COLO668 (cell line): Measurements from ENCODE around the gene ADORA3.

ENCODE experiments used
- DNase-seq: peaks from one replicate; lab custom pipeline; 2025; ENCODE audit not compliant: unreplicated experiment; lab: John Stamatoyannopoulos, UW

Gene ADORA3

GRCh38 chr1:111476214-111476613 is 27.2 kb downstream of the ADORA3 start:
- no peak for DNase-seq

DNA sequence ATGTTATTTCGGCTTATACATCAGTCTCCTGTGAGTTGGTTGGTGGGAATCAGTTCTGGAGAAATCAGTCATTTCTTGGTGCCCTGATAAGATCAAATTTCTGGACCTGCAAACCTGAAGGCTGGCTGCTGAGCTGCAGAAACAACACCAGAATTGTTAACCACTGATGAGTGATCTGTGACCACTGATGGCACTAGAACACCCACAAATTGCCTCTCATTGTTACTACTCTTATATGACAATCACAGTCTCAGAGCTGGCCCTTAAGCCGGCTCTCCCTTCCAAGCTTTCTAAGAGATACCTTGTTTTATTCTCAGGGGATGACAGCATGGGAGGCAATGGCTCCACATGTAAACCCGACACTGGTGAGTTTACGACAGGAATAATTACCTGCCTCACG is 27.7 kb downstream of the ADORA3 start:
- DNase-seq, result no peak

- DNase-seq, result no peak
These were observed 28.9 kb downstream of the ADORA3 start for GRCh38 chr1:111474521-111474920.

- DNase-seq, result no peak
These were observed 29.3 kb downstream of the ADORA3 start for GRCh38 chr1:111474106-111474505.

GRCh38 chr1:111471538-111471937 is 31.9 kb downstream of the ADORA3 start:
- DNase-seq, result no peak

DNA sequence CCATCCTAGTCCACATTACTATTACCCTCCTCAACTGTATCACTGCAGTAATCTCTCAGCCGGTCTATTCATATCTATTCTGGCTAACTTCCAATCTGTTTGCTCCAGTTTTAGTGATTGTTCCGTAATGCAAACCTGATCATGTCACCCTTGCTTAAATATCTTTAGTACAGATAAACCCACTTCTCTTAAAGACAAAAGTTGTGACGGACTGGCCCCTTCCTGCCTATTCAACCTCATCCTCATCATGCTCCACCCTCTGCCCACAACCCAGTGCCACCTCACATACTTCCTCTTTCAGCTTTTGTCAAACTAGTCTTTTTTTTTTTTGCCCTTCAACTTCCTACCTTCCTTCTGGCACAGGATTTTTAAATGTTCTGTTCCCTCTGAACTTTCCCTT is 32.4 kb downstream of the ADORA3 start:
- DNase-seq, result no peak

GRCh38 chr1:111470596-111470995 is 32.8 kb downstream of the ADORA3 start:
- no peak for DNase-seq

GRCh38 chr1:111469539-111469938 is 33.9 kb downstream of the ADORA3 start:
- no peak for DNase-seq

DNA sequence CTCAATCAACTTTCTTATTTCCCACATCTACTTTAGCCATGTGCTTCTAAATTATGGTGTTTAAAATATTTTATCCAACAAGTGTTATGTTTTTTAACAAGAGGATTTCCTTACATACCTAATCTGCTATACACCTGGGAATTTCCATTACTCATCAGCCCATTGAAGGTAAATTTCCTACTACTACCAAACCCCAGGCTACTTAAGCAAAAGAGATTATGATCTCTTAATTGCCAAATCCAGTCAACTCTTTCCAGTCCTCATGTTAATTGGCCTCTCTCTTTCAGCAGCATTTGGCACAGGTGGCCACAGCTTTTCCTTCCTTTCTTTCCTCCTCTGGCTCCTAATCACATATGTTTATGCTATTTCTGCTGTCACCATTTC is 34.7 kb downstream of the ADORA3 start:
- no peak for DNase-seq

DNA sequence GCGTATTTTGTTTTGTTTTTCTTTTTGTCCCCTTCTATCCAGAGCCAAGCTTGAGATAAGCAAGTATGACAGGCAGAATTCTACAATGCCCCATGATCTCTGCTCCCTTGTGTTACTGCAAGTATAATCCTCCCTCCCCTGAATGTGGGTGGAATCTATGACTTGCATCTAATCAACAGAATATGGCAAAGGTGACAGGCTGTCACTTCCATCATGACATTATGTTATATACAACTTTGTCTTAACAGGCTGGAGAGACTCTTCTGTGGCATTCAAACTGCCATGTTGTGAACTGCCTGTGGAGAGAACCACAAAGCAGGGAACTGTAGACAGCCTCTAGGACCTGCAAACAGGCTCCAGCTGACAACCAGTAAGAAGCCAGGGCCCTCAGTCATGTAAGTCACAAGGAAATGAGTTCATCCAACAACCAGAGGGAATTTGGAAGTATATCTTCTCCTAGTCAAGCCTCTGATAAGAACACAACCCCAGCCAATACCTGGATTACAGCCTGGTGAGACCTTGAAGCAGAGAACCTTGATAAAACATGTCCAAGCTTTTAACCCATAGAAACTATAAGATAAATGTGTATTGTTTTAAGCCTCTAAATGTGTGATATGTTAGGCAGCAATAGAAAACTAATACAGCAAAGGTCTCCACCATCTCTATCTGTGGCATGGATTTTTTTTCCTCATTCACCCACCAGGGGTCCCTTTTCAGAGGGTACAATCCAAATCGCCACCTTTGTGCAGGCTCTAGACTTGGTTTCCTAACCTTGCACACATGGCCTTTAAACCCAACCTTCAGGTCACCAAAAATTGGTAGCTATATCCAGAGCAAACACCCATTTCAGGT is 35.3 kb downstream of the ADORA3 start:
- no peak for DNase-seq

DNA sequence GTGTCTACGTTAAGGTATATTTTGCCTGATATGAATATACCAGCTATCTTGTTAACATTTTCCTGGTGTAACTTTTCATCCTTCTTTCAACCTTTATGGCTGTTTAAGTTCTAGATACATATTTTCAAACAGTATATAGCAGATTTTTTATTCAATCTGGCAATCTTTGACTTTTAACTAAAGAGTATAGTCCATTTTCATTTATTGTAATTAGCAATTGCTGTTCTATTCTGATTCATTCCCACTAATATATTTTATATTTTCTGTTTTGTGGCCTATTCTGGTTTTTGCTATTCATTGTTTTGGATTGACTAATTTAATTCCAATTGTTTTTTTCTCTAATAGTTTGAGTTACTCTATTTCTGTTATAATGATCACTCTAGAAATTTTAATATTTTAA is 37.0 kb downstream of the ADORA3 start:
- DNase-seq, result no peak

- no peak for DNase-seq
These were observed 37.7 kb downstream of the ADORA3 start for GRCh38 chr1:111465754-111466153.

GRCh38 chr1:111463029-111463683 is 40.3 kb downstream of the ADORA3 start:
- DNase-seq, result no peak

DNA sequence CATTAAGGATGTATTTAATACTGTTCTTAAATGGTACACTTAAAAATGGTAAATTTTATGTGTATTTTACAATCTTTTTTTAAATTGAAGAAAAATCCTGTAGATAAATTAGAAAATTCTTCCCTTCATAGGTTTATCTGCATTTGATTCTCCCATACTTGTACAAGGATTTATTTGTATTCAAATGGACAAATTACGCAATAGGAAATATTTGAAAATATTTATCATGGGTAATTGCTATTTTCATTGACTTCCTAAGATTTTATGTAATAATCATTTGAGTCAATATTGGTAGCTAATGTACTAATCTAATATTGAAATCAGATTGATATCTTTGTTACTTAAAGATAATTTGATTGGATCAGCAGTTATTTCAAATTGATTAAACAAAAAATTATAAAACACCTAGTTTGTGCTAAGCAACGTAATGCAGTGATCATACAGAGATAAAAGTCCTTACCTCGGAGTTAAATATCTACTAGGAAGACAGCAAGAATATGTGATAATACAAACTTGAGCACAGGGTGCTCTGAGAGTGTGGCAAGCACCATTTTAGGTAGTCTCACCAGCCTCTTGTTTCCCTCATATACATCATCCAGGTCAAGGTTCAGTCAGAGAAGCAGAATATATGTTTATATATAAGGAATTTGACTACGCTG is 40.9 kb downstream of the ADORA3 start:
- DNase-seq, result no peak

GRCh38 chr1:111461765-111462164 is 41.7 kb downstream of the ADORA3 start:
- no peak for DNase-seq

DNA sequence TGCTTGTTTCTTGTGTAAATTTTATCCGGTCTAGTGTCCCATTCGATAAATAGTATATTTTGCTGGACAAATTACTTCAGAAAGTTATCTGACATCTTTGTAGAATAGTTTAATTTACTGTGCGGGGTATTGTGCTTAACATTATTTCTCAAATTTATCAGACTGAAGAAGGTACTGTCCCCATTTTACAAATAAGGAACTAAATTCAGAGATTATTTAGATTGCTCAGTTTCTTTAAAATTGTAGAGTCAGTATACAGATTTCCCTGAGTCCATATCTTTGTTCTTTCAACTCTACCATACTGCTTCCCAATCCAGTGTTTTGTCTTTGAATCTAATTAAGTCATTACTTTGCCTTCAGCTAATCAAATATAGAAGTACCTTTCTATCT is 47.8 kb downstream of the ADORA3 start:
- DNase-seq, result no peak

DNA sequence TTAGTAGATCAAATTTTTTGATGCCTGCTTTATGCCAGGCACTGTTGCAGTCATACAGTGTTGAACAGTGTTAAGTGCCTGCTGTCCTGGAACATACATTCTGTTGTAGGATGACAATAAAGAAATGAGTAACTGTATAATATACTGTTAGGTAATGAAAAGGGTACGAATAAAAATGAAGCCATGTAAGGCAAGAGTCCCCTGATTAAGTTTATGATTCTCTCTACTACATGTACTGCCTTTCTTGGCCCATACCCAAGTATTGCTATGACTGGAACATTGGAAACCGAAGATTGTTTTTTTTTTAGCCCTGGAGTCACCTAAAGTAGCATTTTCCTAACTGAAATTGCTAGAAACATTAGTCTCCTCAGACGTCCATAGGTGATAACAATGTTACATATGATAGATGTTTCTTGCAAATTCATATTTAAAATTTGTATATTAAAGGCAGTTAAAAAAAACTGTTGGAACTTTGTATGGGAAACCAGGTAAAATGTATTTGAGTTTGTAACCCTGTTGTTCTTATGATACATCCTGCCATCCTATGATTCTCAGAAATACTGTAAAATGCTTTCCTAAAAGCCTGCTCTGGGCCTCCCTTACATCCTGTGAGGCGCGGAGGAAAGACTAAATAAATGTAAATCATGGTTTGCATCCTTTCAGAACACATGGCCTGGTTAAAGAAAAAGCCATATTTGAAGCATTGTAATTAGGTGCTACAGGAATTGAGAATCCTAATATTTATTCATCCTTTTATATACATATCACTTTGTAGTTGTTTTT is 48.4 kb downstream of the ADORA3 start:
- no peak for DNase-seq

DNA sequence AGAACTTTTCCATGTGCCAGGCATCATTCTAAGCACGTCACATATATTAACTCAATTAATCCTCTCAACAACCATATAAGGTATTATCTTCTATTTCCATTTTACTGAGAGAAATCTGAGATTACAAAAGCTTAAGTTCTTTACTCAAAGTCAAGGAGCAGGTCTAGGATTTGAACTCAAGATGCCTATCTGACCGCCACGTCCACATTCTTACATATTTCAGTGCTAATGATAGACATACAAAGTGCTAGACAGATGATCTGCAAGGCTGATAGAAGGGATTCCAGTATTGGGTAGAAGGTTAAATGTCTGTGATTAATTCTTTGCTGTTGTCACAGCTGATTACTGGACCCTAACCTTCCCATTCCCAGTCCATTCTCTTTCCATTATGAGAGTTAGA is 49.7 kb downstream of the ADORA3 start:
- no peak for DNase-seq

GRCh38 chr1:111452581-111452980 is 50.9 kb downstream of the ADORA3 start:
- no peak for DNase-seq

- DNase-seq, result no peak
These were observed 53.2 kb downstream of the ADORA3 start for GRCh38 chr1:111450185-111450584.

DNA sequence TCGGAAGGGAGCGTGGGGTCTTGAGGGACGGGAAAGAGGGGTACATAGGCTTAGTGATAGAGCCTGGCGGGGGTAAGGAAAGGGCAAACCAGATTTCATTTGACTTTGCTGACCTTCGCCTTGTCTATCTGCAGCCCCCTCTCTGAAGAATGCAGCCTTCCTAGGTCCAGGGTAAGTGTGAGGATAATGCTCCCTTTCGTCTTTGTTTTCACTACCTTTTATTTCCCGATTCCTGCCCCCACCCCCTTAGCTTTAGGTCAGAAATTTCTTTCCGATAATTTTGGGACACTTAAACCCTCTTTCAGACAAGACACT is 53.8 kb downstream of the ADORA3 start:
- DNase-seq, result no peak
